ENCODE measurements around the gene SCNN1A. TPM values are rescaled to one million over a fixed set of nuclear protein-coding genes. Genes with fewer than 3 reads are reported as not detected.

SCNN1A gene
- total RNA-seq, 1 donor from 2014 or later, result 1.2 TPM

GRCh38 chr12:6362403-6362802 is 13.0 kb downstream of the SCNN1A start:
- Histone ChIP-seq H2AFZ (replicated peaks) (no peak overlapping the region), H3F3A (ENCODE audit: low read depth) (peaks cover 10% of the 10 kb centered on the region), H3K4me1 (no peaks in the 10 kb centered on the region), H3K79me2 (ENCODE audit: low read depth) (peaks cover 9% of the 10 kb centered on the region), H3K9me3 (ENCODE audit: low read depth) (no peaks in the 10 kb centered on the region), H3K36me3 (no peaks in the 10 kb centered on the region), H3K9ac (no peak overlapping the region), H3K27me3 (no peaks in the 10 kb centered on the region), H3K4me3 (no peak overlapping the region), H4K20me1 (ENCODE audit: low read depth) (no peaks in the 10 kb centered on the region), H3K27ac (no peak overlapping the region), H3K4me2 (no peak overlapping the region)
- peak overlapping the region; percentile 0 for H3K27ac Mint-ChIP-seq
- TF ChIP-seq CTCF (IDR thresholded peaks at IDR 0.05) (no peak), EZH2phosphoT487 (IDR thresholded peaks at IDR 0.05) (no peak), EZH2 (IDR thresholded peaks at IDR 0.05) (no peak)
- DNase-seq (ENCODE audit: low spot score), result no peak
- peaks cover 16% of the 10 kb centered on the region for H3K27me3 Mint-ChIP-seq (ENCODE audit: insufficient read depth, low read depth)
- peaks cover 13% of the 10 kb centered on the region for H3K4me1 Mint-ChIP-seq
- no peaks in the 10 kb centered on the region for H3K9me3 Mint-ChIP-seq
- no peak overlapping the region for H3K4me3 Mint-ChIP-seq
- H3K36me3 Mint-ChIP-seq, result no peaks in the 10 kb centered on the region

- TF ChIP-seq EZH2phosphoT487 (IDR thresholded peaks at IDR 0.05) (no peak), EZH2 (IDR thresholded peaks at IDR 0.05) (no peak), CTCF (IDR thresholded peaks at IDR 0.05) (no peak)
- Histone ChIP-seq H3K79me2 (ENCODE audit: low read depth) (peaks cover 3% of the 10 kb centered on the region), H3K36me3 (no peaks in the 10 kb centered on the region), H3K4me1 (no peaks in the 10 kb centered on the region), H3K9me3 (ENCODE audit: low read depth) (no peaks in the 10 kb centered on the region), H3K4me3 (no peak overlapping the region), H3K27me3 (no peaks in the 10 kb centered on the region), H2AFZ (replicated peaks) (no peak overlapping the region), H3K4me2 (no peak overlapping the region), H3F3A (ENCODE audit: low read depth) (peaks cover 10% of the 10 kb centered on the region), H3K27ac (no peak overlapping the region), H3K9ac (no peak overlapping the region), H4K20me1 (ENCODE audit: low read depth) (no peaks in the 10 kb centered on the region)
- Mint-ChIP-seq H3K4me3 (peak overlapping the region; percentile 27), H3K27ac (peak overlapping the region; percentile 42), H3K27me3 (ENCODE audit: insufficient read depth, low read depth) (peaks cover 16% of the 10 kb centered on the region), H3K9me3 (no peaks in the 10 kb centered on the region), H3K36me3 (no peaks in the 10 kb centered on the region), H3K4me1 (peaks cover 13% of the 10 kb centered on the region)
- no peak for DNase-seq (ENCODE audit: low spot score)
These were observed 13.5 kb downstream of the SCNN1A start for GRCh38 chr12:6361834-6362233.

GRCh38 chr12:6360578-6361490 is 14.5 kb downstream of the SCNN1A start:
- Histone ChIP-seq H2AFZ (replicated peaks) (no peak overlapping the region), H3K9me3 (ENCODE audit: low read depth) (no peaks in the 10 kb centered on the region), H3K27ac (no peak overlapping the region), H3K4me2 (no peak overlapping the region), H4K20me1 (ENCODE audit: low read depth) (no peaks in the 10 kb centered on the region), H3K4me1 (no peaks in the 10 kb centered on the region), H3K36me3 (no peaks in the 10 kb centered on the region), H3F3A (ENCODE audit: low read depth) (peaks cover 10% of the 10 kb centered on the region), H3K9ac (no peak overlapping the region), H3K79me2 (ENCODE audit: low read depth) (no peaks in the 10 kb centered on the region), H3K4me3 (no peak overlapping the region), H3K27me3 (no peaks in the 10 kb centered on the region)
- Mint-ChIP-seq H3K27me3 (ENCODE audit: insufficient read depth, low read depth) (peaks cover 18% of the 10 kb centered on the region), H3K4me3 (no peak overlapping the region), H3K36me3 (no peaks in the 10 kb centered on the region), H3K4me1 (peaks cover 13% of the 10 kb centered on the region), H3K9me3 (no peaks in the 10 kb centered on the region), H3K27ac (no peak overlapping the region)
- no peak for TF ChIP-seq EZH2 (IDR thresholded peaks at IDR 0.05)
- TF ChIP-seq EZH2phosphoT487 (IDR thresholded peaks at IDR 0.05), result no peak
- no peak for TF ChIP-seq CTCF (IDR thresholded peaks at IDR 0.05)
- DNase-seq (ENCODE audit: low spot score), result no peak
